MCF 10A (cell line): ENCODE measurements around the gene GABRB1. TPM values are rescaled to one million over a fixed set of nuclear protein-coding genes. Genes with fewer than 3 reads are reported as not detected.

Experiments
- BruUV-seq: library from RNA; stranded (reverse); fragments of 400-500 nt; replicated peaks from 2 replicates; lab custom pipeline; 2021; lab: Mats Ljungman, UMichigan
- CTCF ChIA-PET: fragments of 300-600 bp; sonication (Branson Sonifier 250); formaldehyde crosslinking; extraction: SDS; loops from one replicate; lab custom pipeline; 2021; ENCODE audit warnings: antibody characterized with exemption, inconsistent platforms; lab: Yijun Ruan, JAX
- POLR2A ChIA-PET: fragments of 300-600, 350-650 bp; sonication (Branson Sonifier 250); formaldehyde crosslinking; extraction: SDS; loops from one replicate; lab custom pipeline; 2020; ENCODE audit warnings: antibody characterized with exemption, inconsistent platforms; lab: Yijun Ruan, JAX
- DNase-seq: peaks from one replicate; pipeline ENCODE4 v3.0.0-alpha.2; 2018; ENCODE audit not compliant: unreplicated experiment
- H3K27ac Mint-ChIP-seq: one replicate; pipeline ENCODE4 v1.8.0; 2022; ENCODE audit warnings: mild to moderate bottlenecking, low read depth, mixed read lengths; ENCODE audit not compliant: unreplicated experiment
- H3K27me3 Mint-ChIP-seq: one replicate; pipeline ENCODE4 v1.8.0; 2022; ENCODE audit warnings: mixed read lengths; ENCODE audit not compliant: insufficient read depth, unreplicated experiment
- H3K36me3 Mint-ChIP-seq: one replicate; pipeline ENCODE4 v1.8.0; 2022; ENCODE audit warnings: mild to moderate bottlenecking, moderate library complexity, mixed read lengths; ENCODE audit not compliant: insufficient read depth, unreplicated experiment
- H3K4me1 Mint-ChIP-seq: one replicate; pipeline ENCODE4 v1.8.0; 2022; ENCODE audit warnings: mixed read lengths; ENCODE audit not compliant: insufficient read depth, unreplicated experiment
- H3K4me3 Mint-ChIP-seq: one replicate; pipeline ENCODE4 v1.8.0; 2022; ENCODE audit warnings: mild to moderate bottlenecking, moderate library complexity, mixed read lengths; ENCODE audit not compliant: unreplicated experiment
- H3K9me3 Mint-ChIP-seq: one replicate; pipeline ENCODE4 v1.8.0; 2022; ENCODE audit warnings: mixed read lengths; ENCODE audit not compliant: unreplicated experiment
- intact Hi-C: fragments of 100-400 bp; cut with micrococcal nuclease; formaldehyde crosslinking; loops from 2 replicates; pipeline ENCODE4 v1.14.1; 2022
- total RNA-seq: library from RNA; stranded (reverse); gene quantifications from 2 replicates; pipeline ENCODE4 v1.2.3, GENCODE V29; 2022
- TF ChIP-seq, protein P1 (sequence below): fragments of 200-600 bp; IDR thresholded peaks from one replicate; pipeline ENCODE4 v1.8.0; 2022; ENCODE audit warnings: antibody characterized with exemption, mild to moderate bottlenecking; ENCODE audit not compliant: unreplicated experiment

The GABRB1 gene
- total RNA-seq, 1 experiment from 2014 or later: not detected

DNA sequence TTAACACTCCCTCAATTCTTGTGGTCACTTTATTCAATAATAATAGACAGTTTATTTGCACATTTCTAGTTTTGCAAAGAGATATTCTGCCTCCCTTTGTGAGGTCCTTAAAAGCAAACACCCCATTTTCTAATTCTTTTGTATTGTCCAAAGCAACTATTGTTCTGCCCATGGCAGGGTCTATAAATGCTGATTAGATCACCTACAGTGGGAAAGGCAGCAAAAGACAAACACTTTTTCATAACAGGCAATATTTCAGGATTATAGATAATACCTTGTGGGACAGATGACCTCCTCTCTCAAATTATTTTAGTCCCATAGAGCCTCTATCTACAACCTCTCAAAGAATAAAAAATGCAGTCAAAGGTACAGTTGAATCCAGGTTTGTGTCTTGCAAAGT is 403.6 kb downstream of the GABRB1 start:
- H3K27ac Mint-ChIP-seq: no peak overlapping the region
- no TSS peak for BruUV-seq
- ChIA-PET POLR2A (no interaction called here), CTCF (interaction anchor here (1.4 kb wide), 1 partner anchor 130 kb away, joined by 4 read pairs; no protein-coding TSS in a partner anchor)
- no peaks in the 10 kb centered on the region for H3K9me3 Mint-ChIP-seq
- no peak overlapping the region for H3K4me3 Mint-ChIP-seq
- intact Hi-C loops: no loop called here
- no peak for DNase-seq
- no peaks in the 10 kb centered on the region for H3K27me3 Mint-ChIP-seq
- TF ChIP-seq, protein P1, sequence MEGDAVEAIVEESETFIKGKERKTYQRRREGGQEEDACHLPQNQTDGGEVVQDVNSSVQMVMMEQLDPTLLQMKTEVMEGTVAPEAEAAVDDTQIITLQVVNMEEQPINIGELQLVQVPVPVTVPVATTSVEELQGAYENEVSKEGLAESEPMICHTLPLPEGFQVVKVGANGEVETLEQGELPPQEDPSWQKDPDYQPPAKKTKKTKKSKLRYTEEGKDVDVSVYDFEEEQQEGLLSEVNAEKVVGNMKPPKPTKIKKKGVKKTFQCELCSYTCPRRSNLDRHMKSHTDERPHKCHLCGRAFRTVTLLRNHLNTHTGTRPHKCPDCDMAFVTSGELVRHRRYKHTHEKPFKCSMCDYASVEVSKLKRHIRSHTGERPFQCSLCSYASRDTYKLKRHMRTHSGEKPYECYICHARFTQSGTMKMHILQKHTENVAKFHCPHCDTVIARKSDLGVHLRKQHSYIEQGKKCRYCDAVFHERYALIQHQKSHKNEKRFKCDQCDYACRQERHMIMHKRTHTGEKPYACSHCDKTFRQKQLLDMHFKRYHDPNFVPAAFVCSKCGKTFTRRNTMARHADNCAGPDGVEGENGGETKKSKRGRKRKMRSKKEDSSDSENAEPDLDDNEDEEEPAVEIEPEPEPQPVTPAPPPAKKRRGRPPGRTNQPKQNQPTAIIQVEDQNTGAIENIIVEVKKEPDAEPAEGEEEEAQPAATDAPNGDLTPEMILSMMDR: no peak
- H3K4me1 Mint-ChIP-seq: no peaks in the 10 kb centered on the region
- no peaks in the 10 kb centered on the region for H3K36me3 Mint-ChIP-seq

DNA sequence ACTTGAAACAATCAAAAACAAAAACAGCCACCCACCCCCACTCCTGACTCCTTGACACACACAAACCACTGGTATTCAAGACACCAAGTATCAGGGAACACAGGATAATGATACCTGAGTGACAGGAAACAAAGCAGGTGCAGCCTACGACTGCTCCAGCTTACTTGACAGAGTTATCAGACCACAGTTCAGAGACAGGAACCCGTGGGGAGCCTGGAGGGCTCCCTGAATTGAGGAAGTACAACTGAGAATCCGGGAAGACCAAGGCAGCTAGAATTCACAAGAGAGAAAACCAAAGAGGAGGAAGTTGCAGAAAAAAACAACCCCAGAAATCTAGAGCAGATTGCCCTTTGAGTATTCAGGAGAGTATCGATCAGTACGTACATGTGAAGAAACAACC is 411.6 kb downstream of the GABRB1 start:
- Mint-ChIP-seq H3K4me3 (no peak overlapping the region), H3K27me3 (no peaks in the 10 kb centered on the region), H3K4me1 (no peaks in the 10 kb centered on the region), H3K36me3 (no peaks in the 10 kb centered on the region), H3K27ac (no peak overlapping the region), H3K9me3 (no peaks in the 10 kb centered on the region)
- TF ChIP-seq, protein P1: no peak
- BruUV-seq: no TSS peak
- ChIA-PET CTCF (no interaction called here), POLR2A (no interaction called here)
- no peak for DNase-seq
- intact Hi-C loops: no loop called here

DNA sequence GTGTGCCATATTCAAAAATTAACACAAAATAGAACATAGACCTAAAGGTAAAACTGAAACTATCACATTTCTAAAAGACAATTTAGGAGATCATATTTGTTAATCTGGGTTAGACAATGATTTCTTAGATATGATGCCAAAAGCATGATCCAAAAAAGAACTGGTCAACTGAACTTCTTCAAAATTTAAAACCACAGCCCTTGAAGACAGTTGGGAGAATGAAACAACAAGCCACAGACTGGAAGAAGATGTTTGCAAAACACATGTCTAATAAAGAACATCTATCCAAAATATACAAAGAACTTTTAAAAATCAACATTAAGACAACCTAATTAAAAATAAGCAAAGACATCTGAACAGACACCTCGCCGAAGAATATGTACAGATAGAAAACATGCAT is 412.7 kb downstream of the GABRB1 start:
- CTCF ChIA-PET: no interaction called here
- H3K27me3 Mint-ChIP-seq: no peaks in the 10 kb centered on the region
- no peaks in the 10 kb centered on the region for H3K9me3 Mint-ChIP-seq
- intact Hi-C loops: no loop called here
- POLR2A ChIA-PET: no interaction called here
- no TSS peak for BruUV-seq
- H3K27ac Mint-ChIP-seq: no peak overlapping the region
- H3K4me1 Mint-ChIP-seq: no peaks in the 10 kb centered on the region
- H3K36me3 Mint-ChIP-seq: no peaks in the 10 kb centered on the region
- TF ChIP-seq, protein P1: no peak
- H3K4me3 Mint-ChIP-seq: no peak overlapping the region
- DNase-seq: no peak

DNA sequence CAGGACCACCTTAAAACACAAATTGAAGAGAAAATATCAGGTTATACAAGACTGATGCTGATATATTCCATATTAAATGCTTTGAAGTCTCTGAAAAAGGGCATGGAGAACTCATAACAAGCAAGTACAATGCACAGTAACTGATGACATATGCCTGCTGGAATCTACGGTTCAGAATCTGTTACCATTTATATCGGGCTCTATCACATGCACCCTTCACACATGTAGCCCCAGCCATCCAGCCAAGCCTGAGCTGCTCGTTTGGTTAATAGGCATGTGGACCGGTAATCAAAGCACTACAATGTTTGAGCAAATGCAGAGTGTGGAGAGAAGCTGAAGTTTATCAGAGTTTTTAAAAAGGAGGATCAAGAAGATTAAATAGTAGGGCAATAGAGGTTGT is 420.3 kb downstream of the GABRB1 start:
- intact Hi-C loops: no loop called here
- POLR2A ChIA-PET: no interaction called here
- H3K4me3 Mint-ChIP-seq: no peak overlapping the region
- H3K36me3 Mint-ChIP-seq: peaks cover 39% of the 10 kb centered on the region
- no peak for DNase-seq
- H3K27me3 Mint-ChIP-seq: no peaks in the 10 kb centered on the region
- no peaks in the 10 kb centered on the region for H3K4me1 Mint-ChIP-seq
- CTCF ChIA-PET: interaction anchor here (0.6 to 0.8 kb wide), 2 partner anchors 11 to 83 kb away, joined by 3 to 4 read pairs; partner anchors contain the start of gene COMMD8
- H3K27ac Mint-ChIP-seq: no peak overlapping the region
- H3K9me3 Mint-ChIP-seq: no peaks in the 10 kb centered on the region
- TF ChIP-seq, protein P1: no peak
- BruUV-seq: no TSS peak
